ENCODE measurements around the gene COL4A2.

DNA sequence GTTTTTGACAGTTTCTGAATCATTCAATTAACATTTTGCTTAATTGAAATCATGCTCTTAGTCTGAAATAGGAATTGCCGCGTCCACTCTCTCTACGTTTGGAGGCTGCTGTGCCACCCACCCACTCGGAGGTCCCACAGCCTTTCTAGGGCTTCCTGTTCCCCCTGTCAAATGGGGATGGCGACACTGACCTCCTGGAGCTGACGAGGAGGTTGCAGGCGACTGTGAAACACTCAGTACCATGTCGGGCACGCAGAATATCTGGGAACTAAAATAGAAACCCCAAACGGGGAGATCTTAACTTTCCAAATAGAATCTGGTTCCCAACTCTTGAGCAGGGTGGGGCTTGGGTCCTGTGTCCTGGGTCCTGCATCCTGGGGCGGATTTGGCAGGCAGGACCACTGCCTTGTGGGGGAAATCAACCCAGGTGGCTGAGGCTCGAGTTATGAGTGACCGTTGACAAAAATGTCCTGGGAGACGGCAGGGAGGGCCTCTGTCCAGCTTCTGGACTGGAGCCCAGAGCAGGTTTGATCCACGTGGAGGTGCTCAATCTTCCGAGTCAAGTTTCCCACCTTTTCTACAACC is 129.8 kb downstream of the COL4A2 start:
- TF ChIP-seq, protein P1, sequence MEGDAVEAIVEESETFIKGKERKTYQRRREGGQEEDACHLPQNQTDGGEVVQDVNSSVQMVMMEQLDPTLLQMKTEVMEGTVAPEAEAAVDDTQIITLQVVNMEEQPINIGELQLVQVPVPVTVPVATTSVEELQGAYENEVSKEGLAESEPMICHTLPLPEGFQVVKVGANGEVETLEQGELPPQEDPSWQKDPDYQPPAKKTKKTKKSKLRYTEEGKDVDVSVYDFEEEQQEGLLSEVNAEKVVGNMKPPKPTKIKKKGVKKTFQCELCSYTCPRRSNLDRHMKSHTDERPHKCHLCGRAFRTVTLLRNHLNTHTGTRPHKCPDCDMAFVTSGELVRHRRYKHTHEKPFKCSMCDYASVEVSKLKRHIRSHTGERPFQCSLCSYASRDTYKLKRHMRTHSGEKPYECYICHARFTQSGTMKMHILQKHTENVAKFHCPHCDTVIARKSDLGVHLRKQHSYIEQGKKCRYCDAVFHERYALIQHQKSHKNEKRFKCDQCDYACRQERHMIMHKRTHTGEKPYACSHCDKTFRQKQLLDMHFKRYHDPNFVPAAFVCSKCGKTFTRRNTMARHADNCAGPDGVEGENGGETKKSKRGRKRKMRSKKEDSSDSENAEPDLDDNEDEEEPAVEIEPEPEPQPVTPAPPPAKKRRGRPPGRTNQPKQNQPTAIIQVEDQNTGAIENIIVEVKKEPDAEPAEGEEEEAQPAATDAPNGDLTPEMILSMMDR (IDR thresholded peaks at IDR 0.05), result no peak
- no peak for TF ChIP-seq EP300 (IDR thresholded peaks at IDR 0.05)
- no peak for TF ChIP-seq POLR2A (IDR thresholded peaks at IDR 0.05; ENCODE audit: low read depth)

Measured in esophagus muscularis mucosa (tissue), 4 donors.